GM08714 (cell line): Measurements from ENCODE around the gene ATF1.
"Not testable (repeated sequence)": the region's sequence is repeated elsewhere in the genome, so short reads cannot be mapped to it uniquely, and the experiment has no call there.

Source experiments
- H3K4me3 ChIP-seq: fragments of 200-500 bp; sonication (Bioruptor generic); 2 replicates; pipeline ENCODE4 v1.5.1; 2014; ENCODE audit warnings: mild to moderate bottlenecking, low read length, inconsistent platforms
- ZNF274 ChIP-seq: IDR thresholded peaks from 2 replicates; pipeline ENCODE4 v1.6.1; 2012; ENCODE audit warnings: mild to moderate bottlenecking, low read depth, low read length

The ATF1 gene

DNA sequence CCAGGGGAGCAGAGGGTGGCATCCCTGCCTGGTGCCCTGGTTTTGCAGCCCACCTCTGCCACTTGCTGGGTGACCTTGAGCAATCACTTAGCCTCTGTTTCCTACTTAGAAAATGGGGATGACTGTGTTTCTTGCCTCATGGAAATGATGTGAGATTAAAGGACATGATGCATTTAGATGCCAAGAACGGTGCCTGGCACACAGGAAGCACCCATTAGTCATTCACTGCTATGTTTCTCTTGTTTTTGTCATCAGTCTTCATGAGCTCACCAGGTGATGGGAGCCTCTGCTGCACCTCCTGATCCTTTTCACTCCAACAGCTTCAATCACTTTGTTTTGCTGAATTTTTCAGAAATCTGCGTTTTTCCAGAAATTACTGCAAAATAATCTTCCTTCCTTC is 23.6 kb upstream of the ATF1 start:
- TF ChIP-seq ZNF274 = no peak
- no peak overlapping the region for H3K4me3 ChIP-seq

DNA sequence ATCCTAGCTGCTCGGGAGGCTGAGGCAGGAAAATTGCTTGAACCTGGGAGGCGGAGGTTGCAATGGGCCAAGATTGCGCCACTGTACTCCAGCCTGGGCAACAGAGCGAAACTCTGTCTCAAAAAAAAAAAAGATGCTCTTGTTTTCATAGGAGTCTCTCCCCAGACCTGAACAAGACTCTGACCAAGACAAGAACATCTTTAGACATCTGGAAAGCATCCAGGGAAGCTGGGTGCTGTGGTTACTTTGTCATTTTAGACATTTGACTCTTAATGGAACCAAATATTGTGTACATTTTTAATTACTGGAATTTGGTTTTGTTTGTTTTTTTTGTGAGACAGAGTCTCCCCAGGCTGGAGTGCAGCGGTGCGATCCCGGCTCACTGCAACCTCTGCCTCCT is 21.1 kb upstream of the ATF1 start:
- H3K4me3 ChIP-seq = no peak overlapping the region
- no peak for TF ChIP-seq ZNF274

DNA sequence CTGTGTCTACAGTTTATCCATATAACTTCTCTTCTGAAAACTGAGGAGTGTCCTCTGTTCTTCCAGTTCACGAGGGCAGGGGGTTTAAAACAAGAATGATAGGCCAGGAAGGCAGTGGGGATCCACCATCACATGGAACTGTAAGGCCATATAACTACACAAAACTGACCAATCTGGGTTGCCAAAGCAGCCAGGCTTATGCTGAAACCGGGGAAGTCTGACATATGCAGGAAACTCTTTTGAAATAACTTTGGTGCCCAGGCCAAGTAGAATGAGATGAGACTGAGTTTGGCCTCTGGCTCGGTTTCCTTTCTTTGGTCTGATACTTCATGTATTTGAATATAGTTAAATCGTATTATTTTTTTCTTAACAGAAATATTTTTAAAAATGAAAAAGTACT is 18.0 kb upstream of the ATF1 start:
- no peak for TF ChIP-seq ZNF274
- H3K4me3 ChIP-seq = no peak overlapping the region

DNA sequence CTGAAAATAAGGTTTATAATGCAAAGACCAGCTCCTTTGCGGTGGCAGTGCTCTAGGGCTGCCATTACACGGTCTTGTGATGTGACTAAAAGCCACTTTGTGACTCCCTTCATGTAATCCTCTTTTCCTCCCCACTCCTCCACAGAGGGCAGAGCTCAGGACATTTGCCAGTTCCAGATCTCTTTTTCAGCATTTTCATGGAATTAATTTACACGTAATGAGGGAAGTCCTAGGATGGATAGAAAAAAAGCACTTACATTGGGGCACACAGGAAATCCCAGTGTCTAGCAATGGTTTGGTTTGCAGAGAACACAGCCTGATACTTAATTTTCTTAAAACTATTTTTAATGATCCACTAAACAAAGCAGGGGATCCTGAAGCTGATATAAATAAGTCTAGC is 17.5 kb upstream of the ATF1 start:
- H3K4me3 ChIP-seq = no peak overlapping the region
- no peak for TF ChIP-seq ZNF274

DNA sequence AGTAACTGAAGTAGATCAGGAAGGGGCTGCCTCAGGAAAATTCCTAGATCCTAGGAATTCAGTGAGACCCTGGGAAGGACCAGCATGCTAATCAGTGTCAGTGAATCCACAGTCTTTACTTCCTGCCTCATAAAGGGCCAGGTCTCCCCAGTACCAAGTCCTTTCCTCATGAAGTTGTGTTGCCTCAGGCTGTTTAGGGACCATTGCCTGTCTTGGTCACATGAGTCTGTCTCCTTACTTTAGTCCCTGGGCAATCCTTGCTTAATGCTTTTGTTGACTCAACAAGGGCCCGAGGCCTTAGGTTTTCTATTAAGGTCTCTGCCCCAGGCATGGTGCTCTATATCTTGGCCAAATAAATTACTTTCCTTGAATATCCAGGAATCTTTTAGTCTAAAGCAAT is 16.1 kb upstream of the ATF1 start:
- H3K4me3 ChIP-seq = no peak overlapping the region
- TF ChIP-seq ZNF274 = no peak

DNA sequence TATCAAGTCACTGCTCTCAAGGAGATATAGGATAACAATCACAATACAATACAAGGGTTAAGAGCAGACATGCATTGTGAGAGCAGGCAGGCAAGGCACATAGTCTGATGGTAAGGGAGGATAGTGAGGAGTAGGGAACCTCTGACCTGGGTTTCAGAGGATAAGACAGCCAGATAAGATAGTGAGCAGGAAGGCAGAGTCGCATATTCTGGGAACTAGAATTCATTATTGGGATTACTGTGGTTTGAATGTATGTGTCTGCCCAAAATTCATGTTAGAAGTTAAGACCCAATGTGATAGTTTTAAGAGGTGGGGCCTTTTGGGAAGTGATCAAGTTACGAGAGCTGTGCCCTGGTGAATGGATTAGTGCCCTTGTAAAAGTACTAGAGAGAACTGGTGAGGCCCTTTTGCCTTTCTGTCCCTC is 14.4 kb upstream of the ATF1 start:
- TF ChIP-seq ZNF274 = no peak
- H3K4me3 ChIP-seq = no peak overlapping the region

DNA sequence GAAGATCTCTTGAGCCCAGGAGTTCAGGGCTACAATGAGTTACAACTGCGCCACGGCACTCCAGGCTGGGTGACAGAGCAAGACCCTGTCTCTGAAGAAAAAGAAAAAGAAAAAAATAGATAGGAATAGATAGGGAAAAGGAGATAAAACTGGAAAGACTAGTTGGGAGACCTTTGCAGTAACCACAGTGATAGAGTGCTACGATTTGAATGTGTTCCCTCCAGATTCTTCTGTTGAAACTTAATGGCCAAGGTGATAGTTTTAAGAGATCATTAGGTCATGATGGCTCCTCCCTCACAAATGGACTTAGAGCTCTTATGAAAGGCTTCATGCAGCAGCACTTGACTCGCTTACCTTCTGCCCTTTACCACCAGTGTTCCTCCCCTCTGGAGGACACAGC is 13.5 kb upstream of the ATF1 start:
- no peak for TF ChIP-seq ZNF274

DNA sequence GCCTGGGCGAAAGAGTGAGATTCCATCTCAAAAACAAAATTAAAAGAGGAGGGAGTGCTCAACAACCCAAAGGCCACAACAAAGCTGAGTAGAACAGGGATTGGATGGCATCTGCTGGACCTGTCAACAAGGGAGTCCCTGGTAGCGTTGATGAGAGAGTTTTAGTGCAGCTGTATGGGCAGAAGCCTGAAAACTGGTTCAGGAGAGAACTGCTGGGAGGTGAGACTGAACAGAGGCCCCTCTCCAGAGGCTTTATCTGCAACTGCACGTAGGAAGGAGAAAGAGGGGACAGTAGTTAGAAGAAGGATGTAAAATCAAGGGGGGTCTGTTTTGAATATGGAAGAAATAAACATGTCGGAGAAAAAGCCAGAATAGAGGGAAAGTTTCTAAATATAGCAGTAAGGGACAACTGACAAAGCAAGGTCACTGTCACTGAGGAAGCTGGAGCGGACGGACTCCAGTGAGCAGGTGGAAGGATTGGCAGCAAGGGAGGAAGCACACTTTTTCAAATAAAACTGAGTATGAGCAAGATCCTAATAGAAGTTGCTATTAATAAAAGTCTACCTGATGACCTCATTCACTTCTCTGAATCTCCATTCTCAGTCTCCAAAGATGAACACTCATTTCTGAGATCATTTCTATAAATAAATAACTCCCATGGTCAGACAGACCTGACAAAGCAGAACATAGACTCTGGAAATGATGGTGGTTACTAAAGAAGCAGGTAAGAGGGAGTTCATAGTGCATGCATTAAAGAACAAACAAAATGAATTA is 11.8 kb upstream of the ATF1 start:
- H3K4me3 ChIP-seq = no peak overlapping the region
- TF ChIP-seq ZNF274 = no peak

More for the DNA sequence above, 13.5 kb upstream of the ATF1 start:
- H3K4me3 ChIP-seq = no peak overlapping the region

DNA sequence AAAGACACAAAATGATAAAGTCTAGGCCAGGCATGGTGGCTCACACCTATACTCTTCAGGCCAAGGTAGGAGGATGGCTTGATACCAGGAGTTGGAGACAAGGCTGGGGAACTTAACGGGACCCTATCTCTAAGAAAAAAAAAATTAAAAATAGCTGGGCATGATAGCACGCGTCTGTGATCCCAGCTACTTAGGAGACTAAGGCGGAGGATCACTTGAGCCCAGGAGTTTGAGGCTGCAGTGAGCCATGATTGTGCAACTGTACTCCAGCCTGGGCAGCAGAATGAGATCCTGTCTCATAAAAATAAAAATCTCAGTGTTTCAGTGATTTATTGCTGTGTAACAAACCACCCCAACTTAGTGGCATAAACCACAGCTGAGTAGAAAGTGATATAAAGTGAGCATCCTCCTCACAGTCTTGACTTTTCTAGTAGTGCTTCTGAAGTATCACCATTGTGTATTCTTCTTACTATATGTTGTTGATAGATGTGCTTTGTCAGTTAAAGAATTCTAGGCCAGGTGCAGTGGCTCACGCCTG is 10.6 kb upstream of the ATF1 start:
- TF ChIP-seq ZNF274 = no peak
- H3K4me3 ChIP-seq = no peak overlapping the region

DNA sequence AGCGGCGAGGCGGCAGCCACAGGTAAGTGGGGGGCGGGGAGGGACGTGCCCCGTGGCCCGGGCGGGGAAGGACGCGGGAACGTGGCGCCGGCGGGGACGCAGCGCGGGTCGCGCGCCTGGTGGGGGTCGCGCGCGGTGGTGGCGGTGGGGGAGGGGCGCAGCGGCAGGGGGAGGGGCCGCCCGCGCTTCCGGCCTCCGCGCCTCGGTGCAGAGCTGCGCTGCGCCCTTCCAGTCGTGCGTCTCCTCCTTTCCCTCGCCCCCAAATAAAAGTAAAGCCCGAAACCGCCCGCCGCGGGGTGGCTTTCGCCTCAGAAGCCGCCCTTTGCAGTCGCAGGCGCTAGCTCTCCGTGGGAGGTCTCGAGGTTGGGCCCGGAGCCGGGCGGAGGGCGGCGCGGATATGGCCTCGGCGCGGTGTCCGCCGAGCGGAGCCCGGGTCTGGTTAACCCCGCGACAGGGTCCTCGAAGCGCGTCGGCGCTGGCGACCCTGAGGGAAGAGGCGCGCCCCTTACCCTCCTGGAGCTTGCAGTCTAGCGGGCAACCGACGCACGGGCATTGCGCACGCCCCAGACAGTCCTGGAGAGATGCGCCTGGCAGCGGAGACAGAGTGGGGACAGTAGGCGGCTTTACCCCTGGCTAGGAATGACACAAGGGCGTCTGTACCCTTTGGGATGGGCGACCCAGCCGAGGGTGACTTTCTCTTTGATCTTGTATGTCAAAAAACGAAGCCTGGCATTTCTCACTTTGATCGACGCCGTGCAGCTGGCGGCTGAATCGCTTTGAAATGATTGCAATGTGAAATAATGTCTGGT is 589 bp downstream of the ATF1 start:
- TF ChIP-seq ZNF274 = no peak
- H3K4me3 ChIP-seq = peak overlapping the region; percentile 90

DNA sequence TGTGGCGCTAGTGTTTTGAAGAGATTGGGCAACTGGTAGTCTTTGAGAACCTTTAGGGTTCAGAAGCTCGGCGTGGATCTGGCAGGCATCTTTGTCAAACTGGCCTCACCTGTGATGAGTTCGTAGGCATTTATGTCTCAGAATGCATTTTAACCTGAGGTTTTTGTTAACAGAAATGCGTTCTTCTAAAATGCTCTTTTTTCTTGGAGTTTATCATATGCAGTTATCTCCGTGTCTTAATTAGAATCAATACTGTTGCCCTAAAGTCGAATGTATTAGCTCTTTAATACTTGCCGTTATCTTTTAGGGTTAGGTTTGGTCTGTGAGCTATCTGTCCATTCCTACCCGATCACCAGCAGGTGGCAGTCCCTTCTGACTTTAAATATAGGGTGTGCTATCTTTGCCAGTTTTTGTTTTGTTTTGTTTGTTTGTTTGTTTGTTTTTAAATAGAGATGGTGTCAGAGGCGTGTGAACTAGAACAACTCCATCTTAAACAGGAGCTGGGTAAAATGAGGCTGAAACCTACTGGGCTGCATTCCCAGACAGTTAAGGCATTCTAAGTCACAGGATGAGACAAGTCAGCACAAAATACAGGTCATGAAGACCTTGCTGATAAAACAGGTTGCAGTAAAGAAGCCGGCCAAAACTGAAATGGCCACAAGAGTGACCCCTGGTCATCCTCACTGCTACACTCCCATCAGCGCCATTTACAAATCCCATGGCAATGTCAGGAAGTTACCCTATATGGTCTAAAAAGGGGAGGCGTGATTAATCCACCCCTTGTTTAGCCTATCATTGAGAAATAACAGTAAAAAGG is 1.4 kb downstream of the ATF1 start:
- TF ChIP-seq ZNF274 = no peak
- peak overlapping the region; percentile 90 for H3K4me3 ChIP-seq

DNA sequence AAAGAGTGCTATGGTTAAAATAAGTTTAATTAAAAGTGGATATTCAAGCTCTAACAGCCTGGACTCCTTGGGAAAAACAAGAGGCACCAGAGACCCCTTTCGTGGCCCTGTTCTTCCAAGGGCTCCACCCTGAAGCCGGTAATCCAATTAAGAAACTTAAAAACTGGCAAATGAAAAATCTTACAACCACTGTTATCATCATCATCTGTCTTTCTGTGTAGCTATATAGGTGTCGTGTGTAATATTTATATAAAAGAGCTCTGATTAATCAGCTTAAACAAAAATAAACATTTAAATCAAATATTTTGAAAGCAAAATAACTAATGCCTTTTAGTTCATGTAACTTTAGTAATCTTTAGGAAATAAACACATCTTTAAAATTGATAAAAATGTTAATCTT is 4.5 kb downstream of the ATF1 start:
- no peak overlapping the region for H3K4me3 ChIP-seq
- no peak for TF ChIP-seq ZNF274

DNA sequence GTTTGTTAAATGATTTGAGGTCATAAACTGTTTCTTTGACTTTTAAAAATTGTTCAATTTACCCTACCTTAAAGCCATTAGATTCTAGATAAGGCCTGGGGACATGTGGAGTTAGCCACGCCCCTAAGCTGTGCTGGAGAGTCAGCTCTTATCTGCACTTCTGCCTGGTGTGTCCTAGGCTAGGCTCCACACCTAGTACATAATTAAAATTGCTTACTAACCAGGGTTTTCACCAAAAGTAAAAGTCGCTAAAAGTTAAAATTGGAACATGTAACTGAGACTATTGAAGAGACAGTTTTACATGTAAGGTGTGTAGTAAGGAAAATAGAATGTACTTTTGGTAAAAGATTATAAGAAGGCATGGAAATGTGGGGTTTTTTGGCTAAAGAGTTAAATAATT is 4.9 kb downstream of the ATF1 start:
- not testable (repeated sequence) for H3K4me3 ChIP-seq

DNA sequence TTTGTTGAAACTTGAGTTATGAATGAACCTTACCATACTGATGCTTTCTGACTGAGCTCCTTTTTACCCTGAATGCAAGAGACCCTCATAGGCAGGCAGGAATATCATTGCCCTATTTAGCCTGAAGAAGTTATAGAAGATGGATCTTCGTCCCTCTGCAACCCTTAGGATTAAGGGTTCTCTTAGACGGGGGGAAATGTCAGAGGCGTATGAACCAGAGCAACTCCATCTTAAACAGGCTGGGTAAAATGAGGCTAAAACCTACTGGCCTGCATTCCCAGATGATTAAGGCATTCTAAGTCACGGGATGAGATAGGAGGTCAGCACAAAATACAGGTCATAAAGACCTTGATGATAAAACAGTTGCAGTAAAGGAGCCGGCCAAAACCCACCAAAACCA is 7.5 kb downstream of the ATF1 start:
- no peak for TF ChIP-seq ZNF274
- no peak overlapping the region for H3K4me3 ChIP-seq
